Limb (tissue), 2 donors: ENCODE measurements around the gene BIK.
"Not testable (repeated sequence)": the region's sequence is repeated elsewhere in the genome, so short reads cannot be mapped to it uniquely, and the experiment has no call there.

Experiments
- DNase-seq, 2 donors: peaks; one replicate each; pipeline ENCODE4 v3.0.0-alpha.2; 2016; ENCODE audit errors: extremely low spot score in 2 of 2

Gene BIK

DNA sequence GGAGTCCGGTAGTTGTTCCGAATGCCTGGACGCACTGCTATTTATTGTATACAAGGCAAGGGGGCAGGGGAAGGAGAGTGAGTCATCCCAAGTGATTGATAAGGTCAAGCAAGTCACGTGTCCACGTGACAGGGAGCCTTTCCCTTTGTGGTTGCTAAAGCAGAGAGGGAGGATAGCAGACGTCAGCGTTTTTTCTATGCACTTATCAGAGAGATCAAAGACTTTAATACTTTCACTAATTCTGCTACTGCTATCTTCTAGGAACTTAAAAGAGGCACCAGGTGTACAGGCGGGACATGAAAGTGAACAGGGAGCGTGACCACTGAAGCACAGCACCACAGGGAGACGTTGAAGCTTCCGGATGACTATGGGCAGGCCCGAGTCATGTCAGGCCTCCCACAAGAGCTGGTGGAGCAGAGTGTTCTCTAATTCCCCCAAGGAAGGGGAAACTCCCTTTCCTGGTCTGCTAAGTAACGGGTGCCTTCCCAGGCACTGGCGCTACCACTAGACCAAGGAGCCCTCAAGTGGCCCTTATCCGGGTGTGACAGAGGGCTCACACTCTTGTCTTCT, 6.4 kb upstream of the BIK start:
- DNase-seq = not testable (repeated sequence)

DNA sequence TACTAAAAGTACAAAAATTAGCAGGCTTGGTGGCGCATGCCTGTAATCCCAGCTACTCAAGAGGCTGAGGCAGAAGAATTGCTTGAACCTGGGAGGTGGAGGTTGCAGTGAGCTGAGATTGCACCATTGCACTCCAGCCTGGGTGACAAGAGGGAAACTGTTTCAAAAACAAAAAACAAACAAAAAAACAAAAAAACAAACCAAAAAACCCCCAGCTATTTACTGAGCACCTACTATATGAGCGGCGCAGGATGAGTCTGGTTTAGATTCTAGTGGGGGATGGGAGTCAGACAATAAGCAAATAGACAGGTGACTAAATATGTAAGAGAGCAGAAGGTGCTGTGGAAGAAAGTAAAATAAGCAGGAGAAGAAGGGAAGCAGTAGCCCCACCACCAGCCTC, 5.6 kb upstream of the BIK start:
- not testable (repeated sequence) for DNase-seq

DNA sequence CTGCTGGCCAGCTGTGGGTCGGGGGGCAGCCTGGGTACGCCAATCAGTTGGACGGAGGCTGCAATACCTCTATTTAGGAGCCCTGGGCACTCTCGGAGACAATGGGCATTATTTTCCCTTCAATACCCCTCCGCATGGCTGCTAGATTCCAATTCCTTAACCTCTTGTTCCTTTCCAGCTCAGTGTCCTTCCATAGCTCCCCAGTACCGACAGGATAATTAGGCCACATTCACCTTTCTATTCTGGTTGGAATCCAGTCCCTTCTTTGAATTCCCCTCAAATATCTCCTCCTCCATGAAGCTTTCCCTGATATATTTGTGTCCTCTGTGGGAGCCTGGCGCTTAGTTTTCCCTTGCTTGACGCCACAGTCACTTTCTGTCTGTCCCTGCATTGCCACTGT, 4.2 kb upstream of the BIK start:
- DNase-seq = no peak

DNA sequence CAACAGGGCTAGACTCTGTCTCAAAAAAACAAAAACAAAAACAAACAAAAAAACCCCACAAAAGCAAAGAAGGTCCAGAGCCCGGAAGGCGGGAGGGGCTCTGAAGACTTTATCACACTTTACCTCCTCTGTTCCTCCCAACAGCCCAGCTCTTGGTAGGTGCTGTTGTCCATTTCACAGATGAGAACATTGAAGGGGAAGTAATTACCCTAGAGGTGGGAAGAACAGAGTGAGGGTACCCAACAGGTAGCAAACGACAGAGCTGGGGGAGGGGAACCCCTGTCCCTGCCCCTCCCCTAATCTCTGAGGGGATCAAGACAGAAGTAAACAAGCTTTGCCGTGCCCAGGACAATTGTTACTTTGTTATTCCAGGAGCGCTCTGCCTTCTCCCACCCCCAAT, 1.0 kb upstream of the BIK start:
- DNase-seq = no peak

DNA sequence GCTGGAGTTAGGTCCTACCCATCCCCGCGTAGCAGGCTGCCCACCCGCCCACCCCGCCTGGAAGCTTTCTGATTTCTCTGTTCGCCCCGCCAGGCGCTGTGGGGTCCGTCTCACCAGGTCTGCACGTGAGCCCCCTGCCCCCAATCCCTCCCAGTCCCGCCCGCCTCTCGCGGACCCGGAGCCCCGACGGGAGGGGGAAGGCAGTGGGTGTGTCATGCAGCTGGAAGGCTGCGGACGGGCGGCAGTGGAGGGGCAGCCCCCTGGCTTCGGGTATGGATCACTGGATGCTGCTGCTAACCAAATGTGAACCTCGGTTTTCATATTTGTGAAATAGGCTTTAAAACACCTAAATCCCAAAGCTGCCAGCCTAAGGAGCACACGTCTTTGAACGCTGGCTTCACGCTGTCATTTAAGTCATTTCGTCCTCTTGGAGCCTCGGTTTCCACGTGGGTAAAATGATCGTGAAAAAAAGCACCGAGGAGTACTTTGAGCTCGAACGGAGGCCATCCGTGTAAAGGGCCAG, 568 bp upstream of the BIK start:
- peak in 1 of 2 donors; percentile 55 for DNase-seq

DNA sequence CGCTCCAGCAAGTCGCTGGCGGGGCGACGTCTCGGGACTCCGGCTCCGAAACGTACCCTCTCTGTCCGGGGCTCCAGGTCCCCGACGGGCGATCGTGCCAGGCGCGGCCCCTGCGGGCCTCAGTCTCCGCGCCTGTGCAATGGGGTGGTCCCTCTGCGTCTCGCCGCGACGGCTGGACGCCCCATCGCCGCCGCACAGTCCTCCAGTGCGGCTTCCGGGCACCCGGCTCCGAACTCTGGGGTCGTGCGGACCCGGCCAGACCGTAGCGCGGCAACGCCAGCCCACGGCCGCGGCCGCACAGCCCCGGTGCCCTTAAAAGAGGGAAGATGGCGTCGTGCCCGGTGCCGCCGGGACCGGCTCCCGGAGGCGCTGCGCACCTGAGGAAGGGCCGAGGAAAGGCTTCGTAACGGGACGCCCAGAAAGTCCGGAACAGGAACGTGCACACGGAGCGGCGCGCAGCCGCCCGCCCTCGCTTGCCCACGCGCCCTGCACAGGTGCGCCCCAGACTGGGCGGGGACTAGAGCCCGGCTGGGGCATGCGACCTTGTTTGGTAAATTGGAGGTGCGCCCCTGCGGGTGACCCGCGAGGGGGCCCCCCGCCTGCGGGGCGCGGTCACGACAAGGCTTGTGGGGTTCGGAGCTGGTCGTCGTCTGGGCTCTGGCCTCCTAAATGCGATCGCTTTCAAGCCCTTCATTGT, 525 bp downstream of the BIK start:
- peak in 1 of 2 donors; percentile 48 for DNase-seq

DNA sequence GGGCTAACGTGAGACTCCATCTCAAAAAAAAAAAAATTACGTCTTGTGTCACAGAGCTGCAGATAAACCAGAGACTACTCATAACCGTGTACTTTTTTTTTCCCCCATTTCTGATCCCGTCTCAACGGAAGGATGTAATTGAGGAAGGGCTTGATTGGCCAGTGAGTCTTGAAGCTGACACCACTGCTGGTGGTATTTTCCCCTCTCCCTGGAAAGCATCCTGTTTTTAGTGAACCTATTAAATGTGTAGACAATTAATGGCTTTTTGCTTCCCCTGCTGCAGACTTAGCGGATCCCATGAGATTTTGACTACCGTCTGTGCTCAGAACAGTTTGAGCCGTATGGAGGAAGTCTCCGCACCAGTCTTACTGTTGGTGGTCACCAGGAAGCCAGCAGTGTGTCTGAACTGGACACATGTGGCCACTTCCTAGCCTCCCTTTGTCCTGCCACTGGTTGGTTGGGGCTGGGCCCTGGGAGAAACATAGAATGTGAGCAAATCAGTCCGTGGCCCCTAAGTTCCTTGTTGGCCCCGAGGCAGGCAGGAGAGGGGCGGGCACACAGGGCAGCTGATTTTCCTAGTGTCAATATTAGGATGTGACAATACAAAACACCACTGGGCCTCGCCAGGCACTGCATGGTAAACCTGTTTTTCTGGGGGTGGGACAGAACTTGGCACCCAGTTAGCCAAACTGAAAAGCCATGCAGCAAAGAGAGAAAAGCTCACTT, 3.1 kb downstream of the BIK start:
- DNase-seq = no peak

DNA sequence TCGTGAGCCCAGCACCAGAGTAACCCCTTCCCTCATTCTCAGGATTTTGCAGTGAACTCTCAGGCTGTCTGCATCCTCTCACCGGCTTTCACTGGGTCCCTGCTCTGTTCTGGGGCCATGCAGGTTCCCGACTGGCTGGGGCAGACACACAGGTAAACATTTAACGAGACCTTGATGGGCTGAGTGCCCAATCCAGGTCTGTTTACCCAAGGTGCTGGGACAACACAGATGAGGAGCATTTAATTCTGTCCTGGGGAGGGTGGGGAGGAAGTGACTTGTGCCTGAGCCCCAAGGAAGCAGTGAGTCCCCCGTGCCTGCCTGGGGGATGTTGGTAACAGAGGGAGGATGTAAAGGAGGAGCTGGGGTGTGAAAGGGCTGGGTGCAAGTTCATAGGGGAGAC, 4.4 kb downstream of the BIK start:
- DNase-seq = no peak

DNA sequence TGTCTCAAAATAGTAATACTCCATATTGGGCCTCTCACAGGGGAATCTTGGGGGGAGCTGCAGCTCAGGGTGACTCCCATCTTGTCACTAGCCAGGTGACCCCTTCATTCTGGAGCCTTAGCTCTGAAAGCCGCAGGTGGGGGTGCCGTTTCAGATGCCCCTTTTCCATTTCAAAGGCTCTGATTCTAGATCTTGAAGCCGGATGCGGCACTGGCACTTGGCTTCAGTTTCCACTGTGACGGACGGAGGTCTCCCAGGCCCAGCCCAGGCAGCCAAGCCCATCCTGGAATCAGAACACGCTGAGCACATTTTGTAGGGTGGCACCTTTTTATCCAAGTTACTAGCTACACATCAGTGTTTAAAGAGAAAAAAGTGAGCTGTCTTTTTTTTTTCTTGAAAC, 6.4 kb downstream of the BIK start:
- DNase-seq = no peak

DNA sequence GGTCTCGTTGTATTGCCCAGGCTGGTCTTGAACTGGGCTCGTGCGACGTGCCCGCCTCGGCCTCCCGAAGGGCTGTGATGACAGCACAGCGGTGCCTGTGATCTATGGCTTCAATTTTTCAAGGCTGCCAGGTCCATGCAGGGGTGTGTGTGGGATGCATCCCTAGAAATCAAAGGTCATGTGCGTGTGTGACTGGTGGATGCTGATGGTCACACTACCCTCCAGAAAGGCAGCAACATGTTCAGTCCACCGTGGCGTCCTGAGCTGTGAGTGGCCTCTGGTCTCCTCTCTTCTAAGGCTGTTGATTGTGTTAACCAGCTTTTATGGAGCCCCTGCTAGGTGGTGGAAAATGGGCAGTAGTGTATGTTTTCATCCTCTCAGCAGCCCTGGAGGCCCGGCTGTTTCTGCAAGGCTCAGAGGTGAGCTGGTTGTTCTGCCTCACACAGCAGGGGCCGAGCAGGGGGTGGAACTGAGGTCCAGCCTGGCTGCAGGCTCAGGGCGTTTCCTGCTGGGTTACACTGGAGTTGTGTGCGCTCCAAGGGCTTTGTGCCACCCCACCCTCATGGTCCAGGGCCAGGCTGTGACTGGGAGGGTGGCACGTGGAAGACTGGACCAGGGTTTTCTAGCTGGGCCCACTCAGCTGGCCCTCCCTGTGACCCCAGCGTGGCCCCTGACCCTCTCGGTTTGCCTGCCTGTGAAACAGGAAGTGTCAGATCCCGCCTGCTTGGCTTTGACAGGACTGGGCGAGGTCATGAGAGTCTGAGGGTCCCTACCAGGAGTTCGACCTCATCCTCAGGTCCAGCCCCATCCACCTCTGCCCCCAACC, 7.7 kb downstream of the BIK start:
- DNase-seq = no peak

DNA sequence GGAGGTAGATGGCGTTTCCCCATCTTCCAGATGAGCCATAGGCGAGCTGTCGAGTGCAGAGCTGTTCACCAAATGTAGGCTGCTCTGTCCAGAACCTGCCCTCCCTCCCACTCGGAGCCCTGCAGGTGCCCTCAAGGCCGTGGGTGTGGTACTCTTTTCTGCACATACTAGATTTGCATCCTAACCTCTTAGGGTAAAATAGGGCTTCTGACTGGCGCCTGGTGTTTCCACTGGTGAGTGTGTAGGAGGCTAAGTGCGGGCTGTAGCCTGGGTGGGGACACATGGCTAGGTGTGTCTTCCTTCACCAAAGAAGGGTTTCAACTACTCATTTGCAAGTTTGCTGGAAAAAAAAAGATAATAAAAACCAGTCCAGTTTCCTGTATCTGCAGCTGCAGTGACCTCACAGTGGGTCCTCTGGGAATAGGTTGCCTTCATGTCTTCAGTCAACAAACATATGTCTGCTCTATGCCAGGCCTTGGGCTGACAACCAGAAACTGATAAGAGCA, 8.5 kb downstream of the BIK start:
- DNase-seq = no peak

DNA sequence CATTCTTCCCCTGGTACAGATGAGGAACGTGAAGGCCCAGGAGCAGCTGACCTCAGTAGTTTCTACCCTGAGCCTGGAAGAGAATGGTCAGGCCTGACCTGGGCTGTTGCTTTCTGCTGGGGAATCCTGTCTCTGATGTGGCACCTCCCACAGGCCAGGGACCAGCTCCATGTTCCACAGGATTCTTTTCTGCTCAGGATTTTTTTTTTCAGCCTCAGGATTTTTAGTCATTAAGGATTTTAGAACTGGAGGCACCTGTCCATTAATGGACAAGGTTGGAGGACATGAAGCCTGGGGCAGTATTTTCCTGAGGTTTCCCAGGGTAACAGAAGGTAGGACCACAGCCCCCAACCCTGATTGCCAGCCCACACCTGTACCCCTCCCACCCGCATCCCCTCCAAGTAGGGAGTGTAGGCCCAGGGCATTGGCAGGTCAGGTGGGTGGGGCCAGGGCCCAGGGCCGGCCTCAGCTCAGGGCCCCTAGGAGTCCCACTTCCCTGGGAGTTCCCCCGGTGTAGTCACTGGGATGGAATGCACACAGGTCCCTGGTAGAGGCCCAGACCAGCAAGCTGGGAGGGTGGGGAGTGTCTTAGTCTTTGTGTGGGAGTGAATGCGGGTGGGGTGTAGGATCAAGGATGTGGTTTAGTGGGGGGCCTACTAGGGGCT, 16.1 kb downstream of the BIK start:
- no peak for DNase-seq

DNA sequence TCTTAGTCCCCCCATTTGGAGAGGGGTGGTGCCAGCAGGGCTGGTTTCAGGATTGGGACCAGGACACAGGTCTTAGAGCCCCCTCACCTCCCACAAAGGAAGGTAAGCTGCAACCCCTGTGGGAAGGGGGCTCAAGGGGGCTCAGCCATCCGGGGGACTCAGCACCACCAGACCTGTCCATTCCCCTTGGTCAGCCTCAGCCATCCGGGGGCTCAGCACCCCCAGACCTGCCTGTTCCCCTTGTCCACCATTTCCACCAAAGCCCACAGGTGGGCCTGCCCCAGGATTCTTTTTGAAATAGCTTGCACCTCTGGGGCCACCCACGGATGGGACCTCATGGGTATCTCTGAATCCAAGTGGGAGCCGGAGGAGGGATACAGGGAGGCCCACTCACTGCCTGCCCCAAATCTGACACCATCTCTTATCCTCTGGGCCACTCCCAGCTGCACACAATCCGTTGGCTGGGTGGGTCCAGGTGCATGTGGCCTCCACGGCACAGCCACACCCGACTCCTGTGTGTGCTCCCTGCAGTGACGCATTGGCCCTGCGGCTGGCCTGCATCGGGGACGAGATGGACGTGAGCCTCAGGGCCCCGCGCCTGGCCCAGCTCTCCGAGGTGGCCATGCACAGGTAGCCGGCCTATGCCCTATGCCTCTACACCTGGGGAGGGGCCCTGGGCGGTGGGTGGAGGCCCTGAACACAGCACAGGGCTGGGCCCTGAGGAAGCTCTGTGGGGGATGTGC, 16.8 kb downstream of the BIK start:
- no peak for DNase-seq

DNA sequence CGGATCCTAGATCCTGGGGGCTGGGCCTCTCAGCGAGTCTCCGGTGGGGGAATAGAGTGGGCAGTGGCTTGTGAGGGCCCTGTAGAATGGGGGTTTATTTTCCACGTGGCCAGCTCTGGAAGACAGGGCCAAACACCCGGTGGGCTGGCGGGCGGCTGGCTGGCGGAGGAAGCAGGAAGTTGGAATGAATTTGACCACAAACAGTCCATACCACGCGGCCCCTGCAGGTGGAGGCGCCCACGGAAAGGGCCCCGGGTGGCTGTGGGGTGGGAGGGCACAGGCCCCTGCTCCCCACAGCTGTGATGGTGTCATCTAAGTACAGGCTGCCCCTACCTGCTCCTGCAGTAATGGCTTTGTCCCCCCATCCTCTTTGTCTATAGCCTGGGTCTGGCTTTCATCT, 17.6 kb downstream of the BIK start:
- DNase-seq = no peak

DNA sequence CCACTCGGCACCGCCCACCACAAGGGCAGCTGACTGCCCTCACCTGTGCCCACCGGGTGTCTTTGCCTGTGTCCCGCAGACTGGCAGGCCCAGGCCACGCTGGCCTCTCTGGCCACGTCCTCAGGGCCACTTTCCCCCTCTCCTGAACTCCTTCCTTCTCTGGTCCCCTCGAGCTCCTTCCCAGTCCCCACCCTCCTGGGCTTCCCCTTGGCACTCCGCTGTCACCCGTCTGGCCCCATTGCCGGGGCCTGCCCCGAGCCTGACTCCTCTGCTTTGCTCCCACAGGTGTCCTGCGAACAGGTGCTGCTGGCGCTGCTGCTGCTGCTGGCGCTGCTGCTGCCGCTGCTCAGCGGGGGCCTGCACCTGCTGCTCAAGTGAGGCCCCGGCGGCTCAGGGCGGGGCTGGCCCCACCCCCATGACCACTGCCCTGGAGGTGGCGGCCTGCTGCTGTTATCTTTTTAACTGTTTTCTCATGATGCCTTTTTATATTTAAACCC, 18.4 kb downstream of the BIK start:
- DNase-seq = no peak

DNA sequence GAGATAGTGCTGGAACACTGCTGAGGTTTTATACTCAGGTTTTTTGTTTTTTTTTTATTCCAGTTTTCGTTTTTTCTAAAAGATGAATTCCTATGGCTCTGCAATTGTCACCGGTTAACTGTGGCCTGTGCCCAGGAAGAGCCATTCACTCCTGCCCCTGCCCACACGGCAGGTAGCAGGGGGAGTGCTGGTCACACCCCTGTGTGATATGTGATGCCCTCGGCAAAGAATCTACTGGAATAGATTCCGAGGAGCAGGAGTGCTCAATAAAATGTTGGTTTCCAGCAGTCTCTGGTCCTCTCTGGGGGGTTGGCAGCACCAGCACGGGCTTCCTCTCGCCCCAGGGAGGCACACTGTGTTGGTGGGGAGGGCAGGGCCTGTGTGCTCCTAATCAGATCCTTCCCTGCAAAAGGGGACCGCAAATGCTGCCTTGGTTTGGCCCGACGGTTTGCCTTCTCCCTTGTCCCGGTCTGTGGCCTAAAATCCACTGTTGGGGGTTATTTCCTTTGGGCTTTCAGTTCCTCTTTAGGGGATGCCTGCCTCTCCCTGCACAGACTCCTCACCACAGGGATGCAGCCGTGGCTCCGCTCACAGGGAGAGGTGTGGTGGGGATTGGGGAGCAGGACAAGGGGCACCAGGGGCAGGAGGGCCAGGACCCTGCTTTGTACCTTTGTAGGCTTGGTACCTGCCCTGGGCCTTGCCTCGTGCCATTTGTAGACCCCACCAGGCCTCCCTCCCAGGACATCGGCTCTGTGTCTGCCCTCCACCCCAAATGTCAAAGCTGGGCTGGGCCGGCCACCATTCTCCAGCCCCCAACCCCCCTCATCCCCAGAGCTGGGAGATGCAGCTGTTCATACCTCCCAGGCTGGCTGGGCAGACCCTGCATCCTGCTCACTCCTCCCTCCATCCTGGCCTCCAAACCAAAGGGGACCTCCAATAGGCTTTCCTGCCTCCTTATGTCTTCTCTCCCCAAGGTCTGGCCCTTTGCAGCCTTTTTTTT, 19.2 kb downstream of the BIK start:
- no peak for DNase-seq

DNA sequence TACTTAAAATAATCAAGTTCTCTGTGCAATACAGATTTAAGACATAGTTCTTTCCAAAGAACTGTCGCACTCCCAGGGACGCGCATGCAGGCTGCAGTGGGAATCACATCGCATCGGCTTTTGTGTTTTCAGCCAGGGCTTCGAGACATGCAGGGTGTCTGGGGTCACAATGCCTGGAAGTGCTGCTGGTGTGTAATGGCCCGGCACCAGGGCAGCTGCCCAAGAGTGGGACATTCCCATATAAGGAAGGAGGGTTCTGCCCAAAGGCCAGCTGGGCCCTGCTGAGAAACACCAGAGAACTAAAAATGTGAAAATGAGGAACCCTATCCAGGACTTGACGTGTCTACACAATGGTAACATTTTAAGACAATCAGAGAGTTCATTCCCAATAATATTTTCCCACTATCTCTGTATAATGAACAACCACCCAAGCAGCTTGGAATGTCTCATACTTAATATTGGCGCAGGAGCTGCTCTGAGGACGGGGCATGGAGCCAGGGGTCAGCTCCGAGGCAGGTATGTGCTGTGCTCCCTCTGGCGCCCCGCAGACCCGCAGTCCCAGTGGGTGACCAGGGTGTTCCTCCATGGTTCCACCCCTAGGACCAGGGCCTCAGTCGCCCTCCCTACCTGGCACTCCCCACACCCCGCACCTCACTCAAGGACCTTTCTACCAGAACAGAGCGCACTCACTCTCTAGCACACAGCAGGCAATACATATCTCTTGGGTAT, 21.4 kb downstream of the BIK start:
- no peak for DNase-seq

DNA sequence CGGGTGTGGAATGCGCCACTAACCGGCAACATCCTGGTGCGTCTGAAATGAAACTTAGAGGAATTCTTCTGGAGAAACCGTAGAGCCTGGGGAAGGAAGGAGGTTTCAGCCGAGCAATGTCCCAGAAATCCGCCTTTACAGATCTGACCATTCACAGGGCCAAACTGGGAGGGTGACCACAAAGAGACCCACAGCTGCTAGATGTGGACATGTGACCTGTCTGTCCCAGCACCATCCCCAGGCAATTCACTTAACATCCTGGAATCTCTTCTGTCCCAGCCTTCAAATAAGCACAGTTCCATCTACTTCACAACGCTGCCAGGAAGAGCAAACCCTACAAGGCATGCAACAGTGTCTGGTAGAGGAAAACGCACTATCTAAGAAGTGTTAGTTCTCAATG, 22.9 kb downstream of the BIK start:
- no peak for DNase-seq
